ENCODE measurements around the gene PIGK.

PIGK gene

DNA sequence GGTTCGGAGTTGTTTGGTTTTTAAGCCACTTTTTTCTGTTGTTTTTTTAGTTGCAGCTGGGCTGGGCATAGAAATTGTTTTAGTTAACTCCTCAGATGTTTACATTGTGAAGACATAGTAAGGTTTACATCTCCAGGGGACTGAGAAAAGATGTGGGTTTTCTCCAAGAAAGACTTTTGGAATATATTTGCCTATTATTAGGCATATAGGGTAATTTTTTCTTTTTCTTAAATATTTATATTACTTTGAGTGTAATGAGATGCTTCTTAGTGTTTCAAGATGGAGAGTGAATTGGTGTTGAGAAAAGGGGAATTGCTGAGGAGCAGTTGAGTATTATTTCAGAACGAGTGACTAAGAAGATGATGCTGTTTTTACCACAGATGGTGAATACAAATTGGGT is 26.6 kb upstream of the PIGK start:
- DNase-seq: no peak
- TF ChIP-seq, protein P1, sequence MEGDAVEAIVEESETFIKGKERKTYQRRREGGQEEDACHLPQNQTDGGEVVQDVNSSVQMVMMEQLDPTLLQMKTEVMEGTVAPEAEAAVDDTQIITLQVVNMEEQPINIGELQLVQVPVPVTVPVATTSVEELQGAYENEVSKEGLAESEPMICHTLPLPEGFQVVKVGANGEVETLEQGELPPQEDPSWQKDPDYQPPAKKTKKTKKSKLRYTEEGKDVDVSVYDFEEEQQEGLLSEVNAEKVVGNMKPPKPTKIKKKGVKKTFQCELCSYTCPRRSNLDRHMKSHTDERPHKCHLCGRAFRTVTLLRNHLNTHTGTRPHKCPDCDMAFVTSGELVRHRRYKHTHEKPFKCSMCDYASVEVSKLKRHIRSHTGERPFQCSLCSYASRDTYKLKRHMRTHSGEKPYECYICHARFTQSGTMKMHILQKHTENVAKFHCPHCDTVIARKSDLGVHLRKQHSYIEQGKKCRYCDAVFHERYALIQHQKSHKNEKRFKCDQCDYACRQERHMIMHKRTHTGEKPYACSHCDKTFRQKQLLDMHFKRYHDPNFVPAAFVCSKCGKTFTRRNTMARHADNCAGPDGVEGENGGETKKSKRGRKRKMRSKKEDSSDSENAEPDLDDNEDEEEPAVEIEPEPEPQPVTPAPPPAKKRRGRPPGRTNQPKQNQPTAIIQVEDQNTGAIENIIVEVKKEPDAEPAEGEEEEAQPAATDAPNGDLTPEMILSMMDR (IDR thresholded peaks at IDR 0.05; ENCODE audit: low read depth, low read length, missing control alignments): no peak
- Histone ChIP-seq H3K27me3 (replicated peaks) (no peaks in the 10 kb centered on the region), H3K4me3 (ENCODE audit: low read depth, low read length) (no peak overlapping the region), H3K36me3 (replicated peaks) (no peaks in the 10 kb centered on the region), H3K27ac (no peak overlapping the region)
- in situ Hi-C loops (cut with HindIII; ENCODE audit: low pct_ligation_motif_present, low sequenced_read_pairs): no loop called here

DNA sequence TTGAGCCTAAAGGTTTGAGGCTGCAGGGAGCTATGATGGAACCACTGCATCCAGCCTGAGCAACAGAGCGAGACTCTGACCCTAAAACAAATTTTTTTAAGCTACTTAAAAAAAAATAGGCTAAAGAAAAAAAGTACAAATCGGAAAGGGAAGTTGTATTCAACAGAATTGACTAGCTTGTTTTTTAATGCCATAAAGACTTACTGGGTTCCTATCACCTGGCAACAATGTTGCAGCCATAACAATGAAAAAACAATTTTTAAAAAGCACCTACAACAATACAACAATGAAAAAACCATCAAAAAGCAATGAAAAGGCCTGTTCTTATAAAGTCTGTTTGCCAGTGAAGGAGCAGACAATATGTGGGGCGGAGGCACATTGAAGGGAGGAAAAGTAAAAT is 20.1 kb upstream of the PIGK start:
- Histone ChIP-seq H3K27me3 (replicated peaks) (no peaks in the 10 kb centered on the region), H3K27ac (no peak overlapping the region), H3K4me3 (ENCODE audit: low read depth, low read length) (no peak overlapping the region), H3K36me3 (replicated peaks) (no peaks in the 10 kb centered on the region)
- in situ Hi-C loops (cut with HindIII; ENCODE audit: low pct_ligation_motif_present, low sequenced_read_pairs): no loop called here
- no peak for DNase-seq
- TF ChIP-seq, protein P1 (IDR thresholded peaks at IDR 0.05; ENCODE audit: low read depth, low read length, missing control alignments): no peak

DNA sequence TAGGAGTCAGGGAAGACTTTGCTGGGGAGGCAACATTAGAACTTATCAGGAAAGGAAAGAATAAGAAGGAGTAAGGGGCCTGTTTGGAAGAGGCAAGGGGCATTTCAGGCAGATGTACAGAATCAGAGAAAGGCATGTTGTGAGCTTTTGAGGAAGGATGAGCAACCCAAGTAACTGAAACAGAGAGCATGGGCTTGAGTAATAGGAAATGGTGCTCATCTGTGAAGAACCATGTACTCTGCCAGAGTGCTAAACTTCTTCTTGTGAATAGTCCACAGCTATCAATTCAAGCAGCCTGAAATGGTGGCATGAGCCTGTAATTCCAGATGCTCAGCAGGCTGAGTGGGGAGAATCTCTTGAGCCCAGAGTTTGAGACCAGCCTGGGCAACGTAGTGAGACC is 19.2 kb upstream of the PIGK start:
- Histone ChIP-seq H3K4me3 (ENCODE audit: low read depth, low read length) (no peak overlapping the region), H3K27me3 (replicated peaks) (no peaks in the 10 kb centered on the region), H3K36me3 (replicated peaks) (no peaks in the 10 kb centered on the region), H3K27ac (no peak overlapping the region)
- in situ Hi-C loops (cut with HindIII; ENCODE audit: low pct_ligation_motif_present, low sequenced_read_pairs): no loop called here
- TF ChIP-seq, protein P1 (IDR thresholded peaks at IDR 0.05; ENCODE audit: low read depth, low read length, missing control alignments): no peak
- no peak for DNase-seq

DNA sequence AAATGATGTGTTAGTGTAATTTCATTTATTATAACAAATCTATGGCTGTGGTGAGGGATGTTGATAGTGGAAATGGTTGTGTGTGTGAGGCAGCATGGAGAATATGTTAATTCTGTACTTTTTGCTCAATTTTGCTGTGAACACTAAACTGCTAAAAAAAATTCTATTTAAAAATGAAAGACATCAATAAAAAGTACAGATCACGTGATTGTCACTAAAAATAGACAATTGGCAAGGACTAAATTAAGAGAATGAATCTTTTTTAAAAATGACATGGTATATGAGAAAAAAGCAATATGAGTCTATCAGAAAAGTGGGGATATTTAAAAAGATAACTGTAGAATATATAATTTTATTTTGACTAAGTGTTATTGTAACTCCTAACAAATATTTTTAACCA is 15.7 kb upstream of the PIGK start:
- DNase-seq: no peak
- in situ Hi-C loops (cut with HindIII; ENCODE audit: low pct_ligation_motif_present, low sequenced_read_pairs): no loop called here
- Histone ChIP-seq H3K27ac (no peak overlapping the region), H3K4me3 (ENCODE audit: low read depth, low read length) (no peak overlapping the region), H3K36me3 (replicated peaks) (no peaks in the 10 kb centered on the region), H3K27me3 (replicated peaks) (no peaks in the 10 kb centered on the region)
- TF ChIP-seq, protein P1 (IDR thresholded peaks at IDR 0.05; ENCODE audit: low read depth, low read length, missing control alignments): no peak

DNA sequence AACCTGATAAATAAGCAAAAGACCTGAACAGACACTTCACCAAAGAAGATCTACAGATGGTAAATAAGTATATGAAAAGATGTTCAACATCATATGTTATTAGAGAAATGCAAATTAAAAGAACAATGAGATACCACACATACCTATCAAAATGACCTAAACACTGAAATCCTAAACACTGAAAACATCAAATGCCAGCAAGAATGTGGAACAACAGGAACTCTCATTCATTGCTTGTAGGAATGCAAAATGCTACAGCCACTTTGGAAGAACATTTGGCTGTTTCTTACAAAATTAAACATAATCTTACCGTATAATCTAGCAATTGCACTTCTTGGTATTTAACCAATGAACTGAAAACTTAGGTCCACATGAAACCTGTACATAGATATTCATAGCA is 14.9 kb upstream of the PIGK start:
- in situ Hi-C loops (cut with HindIII; ENCODE audit: low pct_ligation_motif_present, low sequenced_read_pairs): no loop called here
- Histone ChIP-seq H3K36me3 (replicated peaks) (no peaks in the 10 kb centered on the region), H3K27ac (no peak overlapping the region), H3K4me3 (ENCODE audit: low read depth, low read length) (no peak overlapping the region), H3K27me3 (replicated peaks) (no peaks in the 10 kb centered on the region)
- TF ChIP-seq, protein P1 (IDR thresholded peaks at IDR 0.05; ENCODE audit: low read depth, low read length, missing control alignments): no peak
- no peak for DNase-seq

DNA sequence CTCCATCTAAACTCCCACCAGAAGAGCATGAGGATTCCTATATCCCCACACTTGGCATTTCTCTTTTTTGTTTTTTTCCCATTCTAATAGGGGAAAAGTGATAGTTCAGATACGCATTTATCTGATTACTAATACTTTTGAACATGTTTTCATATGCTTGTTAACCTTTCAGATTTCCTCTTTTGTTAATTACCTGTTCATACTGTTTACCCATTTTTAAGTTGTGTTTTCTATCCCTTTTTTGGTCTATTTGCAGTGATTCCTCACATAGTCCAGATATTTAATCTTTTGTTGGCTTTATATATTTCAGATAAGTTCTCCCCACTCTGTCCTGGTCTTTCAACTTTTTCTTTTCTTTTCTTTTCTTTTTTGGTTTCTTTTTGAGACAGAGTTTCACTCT is 13.6 kb upstream of the PIGK start:
- no peak overlapping the region for H3K4me3 ChIP-seq (ENCODE audit: low read depth, low read length)
- in situ Hi-C loops (cut with HindIII; ENCODE audit: low pct_ligation_motif_present, low sequenced_read_pairs): no loop called here
- H3K27ac ChIP-seq: no peak overlapping the region
- DNase-seq: no peak
- H3K27me3 ChIP-seq (replicated peaks): no peaks in the 10 kb centered on the region
- no peaks in the 10 kb centered on the region for H3K36me3 ChIP-seq (replicated peaks)
- TF ChIP-seq, protein P1 (IDR thresholded peaks at IDR 0.05; ENCODE audit: low read depth, low read length, missing control alignments): no peak
